MM.1S (cell line): Measurements from ENCODE around the gene FGF14.

ENCODE experiments used
- DNase-seq: peaks from one replicate; pipeline ENCODE4 v3.0.0-alpha.2; 2015
- H2AFZ ChIP-seq: fragments of 300-600 bp; sonication (generic); 2 replicates; pipeline ENCODE4 v1.6.0; 2016; ENCODE audit warnings: antibody characterized with exemption, low read length
- H3F3A ChIP-seq: fragments of 300-600 bp; sonication (generic); 2 replicates; pipeline ENCODE4 v1.6.1; 2016; ENCODE audit warnings: mild to moderate bottlenecking, antibody characterized with exemption, low read length, moderate library complexity, mixed read lengths; ENCODE audit not compliant: insufficient read depth
- H3K27ac ChIP-seq: fragments of 300-600 bp; sonication (generic); 2 replicates; pipeline ENCODE4 v1.5.1; 2016; ENCODE audit warnings: mild to moderate bottlenecking, low read length
- H3K27me3 ChIP-seq: fragments of 300-600 bp; sonication (generic); replicated peaks from 2 replicates; pipeline ENCODE4 v1.6.0; 2016; ENCODE audit warnings: low read length; ENCODE audit not compliant: insufficient read depth
- H3K36me3 ChIP-seq: fragments of 300-600 bp; sonication (generic); replicated peaks from 2 replicates; pipeline ENCODE4 v1.6.1; 2016; ENCODE audit warnings: mild to moderate bottlenecking, low read length, mixed read lengths; ENCODE audit not compliant: insufficient read depth
- H3K4me1 ChIP-seq: fragments of 300-600 bp; sonication (generic); 2 replicates; pipeline ENCODE4 v1.6.1; 2016; ENCODE audit warnings: low read length, mixed read lengths
- H3K4me2 ChIP-seq: fragments of 300-600 bp; sonication (generic); 2 replicates; pipeline ENCODE4 v1.6.0; 2016; ENCODE audit warnings: low read depth, low read length
- H3K4me3 ChIP-seq: fragments of 300-600 bp; sonication (generic); 2 replicates; pipeline ENCODE4 v1.5.1; 2016; ENCODE audit warnings: low read length, mixed read lengths
- H3K79me2 ChIP-seq: fragments of 300-600 bp; sonication (generic); 2 replicates; pipeline ENCODE4 v1.6.1; 2016; ENCODE audit warnings: mixed run types, low read length, mixed read lengths
- H3K9ac ChIP-seq: fragments of 300-600 bp; sonication (generic); 2 replicates; pipeline ENCODE4 v1.6.1; 2016; ENCODE audit warnings: low read length, mixed read lengths
- H3K9me2 ChIP-seq: fragments of 300-600 bp; sonication (generic); replicated peaks from 2 replicates; pipeline ENCODE4 v1.6.1; 2016; ENCODE audit warnings: mild to moderate bottlenecking, low read length, mixed read lengths; ENCODE audit not compliant: insufficient read depth
- H3K9me3 ChIP-seq: fragments of 300-600 bp; sonication (generic); replicated peaks from 2 replicates; pipeline ENCODE4 v1.6.1; 2016; ENCODE audit warnings: mild to moderate bottlenecking, low read length, mixed read lengths; ENCODE audit not compliant: insufficient read depth
- H4K20me1 ChIP-seq: fragments of 300-600 bp; sonication (generic); 2 replicates; pipeline ENCODE4 v1.6.1; 2016; ENCODE audit warnings: mild to moderate bottlenecking, low read length, moderate library complexity, mixed read lengths; ENCODE audit not compliant: insufficient read depth
- EZH2 ChIP-seq: fragments of 300-600 bp; sonication (generic); optimal IDR thresholded peaks from 2 replicates; pipeline ENCODE3; 2017; ENCODE audit warnings: low read depth, mild to moderate bottlenecking, antibody characterized with exemption, low read length, mixed read lengths
- EZH2phosphoT487 ChIP-seq: fragments of 300-600 bp; sonication (generic); IDR thresholded peaks from 2 replicates; pipeline ENCODE4 v1.6.1; 2018; ENCODE audit warnings: antibody characterized with exemption, low read length
- TF ChIP-seq, protein P1 (sequence below): fragments of 300-600 bp; sonication (generic); IDR thresholded peaks from 2 replicates; pipeline ENCODE4 v1.5.1; 2016; ENCODE audit warnings: antibody characterized with exemption, low read length, mixed read lengths

The FGF14 gene

DNA sequence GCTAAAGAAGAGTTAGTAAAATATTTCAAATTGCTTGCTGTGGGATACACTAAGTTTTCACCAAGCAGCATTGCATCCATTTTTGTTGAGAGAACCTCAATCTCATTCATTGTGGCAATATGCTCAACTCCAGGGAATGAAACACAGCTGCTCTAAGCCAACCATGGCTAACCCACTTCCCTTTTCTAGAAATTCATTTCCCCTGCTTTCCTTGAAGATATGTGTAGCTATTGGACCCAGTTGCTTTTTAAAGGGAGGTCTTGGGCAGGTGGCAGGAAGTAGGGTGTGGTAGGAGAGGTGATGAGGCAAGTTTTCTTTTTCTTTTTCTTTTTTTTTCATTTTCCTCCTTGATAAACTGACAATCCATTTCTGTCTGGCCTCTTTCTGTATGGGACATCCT, 452.2 kb downstream of the FGF14 start:
- H3K4me3 ChIP-seq = no peak overlapping the region
- TF ChIP-seq, protein P1, sequence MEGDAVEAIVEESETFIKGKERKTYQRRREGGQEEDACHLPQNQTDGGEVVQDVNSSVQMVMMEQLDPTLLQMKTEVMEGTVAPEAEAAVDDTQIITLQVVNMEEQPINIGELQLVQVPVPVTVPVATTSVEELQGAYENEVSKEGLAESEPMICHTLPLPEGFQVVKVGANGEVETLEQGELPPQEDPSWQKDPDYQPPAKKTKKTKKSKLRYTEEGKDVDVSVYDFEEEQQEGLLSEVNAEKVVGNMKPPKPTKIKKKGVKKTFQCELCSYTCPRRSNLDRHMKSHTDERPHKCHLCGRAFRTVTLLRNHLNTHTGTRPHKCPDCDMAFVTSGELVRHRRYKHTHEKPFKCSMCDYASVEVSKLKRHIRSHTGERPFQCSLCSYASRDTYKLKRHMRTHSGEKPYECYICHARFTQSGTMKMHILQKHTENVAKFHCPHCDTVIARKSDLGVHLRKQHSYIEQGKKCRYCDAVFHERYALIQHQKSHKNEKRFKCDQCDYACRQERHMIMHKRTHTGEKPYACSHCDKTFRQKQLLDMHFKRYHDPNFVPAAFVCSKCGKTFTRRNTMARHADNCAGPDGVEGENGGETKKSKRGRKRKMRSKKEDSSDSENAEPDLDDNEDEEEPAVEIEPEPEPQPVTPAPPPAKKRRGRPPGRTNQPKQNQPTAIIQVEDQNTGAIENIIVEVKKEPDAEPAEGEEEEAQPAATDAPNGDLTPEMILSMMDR = no peak
- TF ChIP-seq EZH2phosphoT487 (no peak), EZH2 (no peak)
- H3K9me2 ChIP-seq = no peaks in the 10 kb centered on the region
- no peaks in the 10 kb centered on the region for H4K20me1 ChIP-seq
- no peak overlapping the region for H3K4me2 ChIP-seq
- no peak overlapping the region for H3K9ac ChIP-seq
- no peaks in the 10 kb centered on the region for H3K36me3 ChIP-seq
- H3K4me1 ChIP-seq = 0 out of 2 replicates have a peak, but pooled peaks cover 3% of the 10 kb centered on the region
- DNase-seq = no peak
- H3K79me2 ChIP-seq = no peaks in the 10 kb centered on the region
- H3F3A ChIP-seq = no peaks in the 10 kb centered on the region
- H2AFZ ChIP-seq = no peak overlapping the region
- no peak overlapping the region for H3K27ac ChIP-seq
- H3K27me3 ChIP-seq = no peaks in the 10 kb centered on the region
- H3K9me3 ChIP-seq = no peaks in the 10 kb centered on the region

DNA sequence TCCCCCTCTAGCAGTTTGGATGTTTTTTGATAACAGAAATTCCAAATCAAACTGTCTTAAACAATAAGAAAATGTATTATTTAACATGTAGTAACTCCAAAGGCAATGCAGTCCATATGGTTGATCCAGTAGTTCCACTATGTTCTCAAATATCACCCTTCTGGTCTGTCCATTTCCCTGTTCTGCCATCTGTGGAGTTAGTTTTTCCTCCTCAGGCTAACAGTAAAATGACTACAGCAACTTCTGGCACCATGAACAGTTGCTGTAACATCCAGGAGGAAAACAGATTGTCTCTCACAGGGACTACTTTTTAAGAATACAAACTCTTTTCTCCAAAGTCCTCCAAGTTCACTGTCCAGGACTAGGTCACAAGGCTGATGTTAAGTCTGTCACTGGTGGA, 455.4 kb downstream of the FGF14 start:
- H3F3A ChIP-seq = no peaks in the 10 kb centered on the region
- H3K9me3 ChIP-seq = no peaks in the 10 kb centered on the region
- H3K9ac ChIP-seq = no peak overlapping the region
- no peak for TF ChIP-seq EZH2phosphoT487
- no peaks in the 10 kb centered on the region for H3K79me2 ChIP-seq
- no peak overlapping the region for H3K27ac ChIP-seq
- H2AFZ ChIP-seq = no peak overlapping the region
- no peak overlapping the region for H3K4me2 ChIP-seq
- 0 out of 2 replicates have a peak, but pooled peaks cover 3% of the 10 kb centered on the region for H3K4me1 ChIP-seq
- no peaks in the 10 kb centered on the region for H3K27me3 ChIP-seq
- no peaks in the 10 kb centered on the region for H3K9me2 ChIP-seq
- no peaks in the 10 kb centered on the region for H4K20me1 ChIP-seq
- no peak overlapping the region for H3K4me3 ChIP-seq
- DNase-seq = no peak
- no peaks in the 10 kb centered on the region for H3K36me3 ChIP-seq

DNA sequence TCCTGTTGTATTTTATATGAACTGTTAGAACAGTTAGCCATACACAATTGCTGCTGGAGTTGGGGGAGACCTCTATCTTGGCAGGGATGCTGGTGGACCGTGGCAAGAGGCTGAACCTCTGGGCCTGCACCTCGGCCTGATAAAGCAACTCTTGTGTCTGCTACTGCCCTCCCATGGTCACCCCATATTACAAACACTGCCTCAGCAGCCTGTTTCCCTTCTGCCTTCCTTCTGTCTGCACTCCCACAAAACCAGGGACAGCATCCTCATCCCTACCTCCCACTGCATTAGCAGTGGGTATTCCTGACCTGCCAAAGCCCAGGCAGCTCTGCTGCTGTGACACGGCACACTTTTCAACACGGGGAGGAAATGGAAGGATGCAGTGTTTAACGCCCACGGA, 456.4 kb downstream of the FGF14 start:
- H3K79me2 ChIP-seq = no peaks in the 10 kb centered on the region
- no peak overlapping the region for H3K4me3 ChIP-seq
- no peak overlapping the region for H2AFZ ChIP-seq
- H3K9ac ChIP-seq = no peak overlapping the region
- no peaks in the 10 kb centered on the region for H3K9me2 ChIP-seq
- H3F3A ChIP-seq = no peaks in the 10 kb centered on the region
- no peaks in the 10 kb centered on the region for H3K9me3 ChIP-seq
- H3K27ac ChIP-seq = no peak overlapping the region
- TF ChIP-seq, protein P1 = no peak
- no peak for TF ChIP-seq EZH2
- TF ChIP-seq EZH2phosphoT487 = no peak
- 0 out of 2 replicates have a peak, but pooled peaks cover 3% of the 10 kb centered on the region for H3K4me1 ChIP-seq
- H3K36me3 ChIP-seq = no peaks in the 10 kb centered on the region
- no peaks in the 10 kb centered on the region for H4K20me1 ChIP-seq
- DNase-seq = no peak
- H3K4me2 ChIP-seq = no peak overlapping the region
- H3K27me3 ChIP-seq = no peaks in the 10 kb centered on the region

DNA sequence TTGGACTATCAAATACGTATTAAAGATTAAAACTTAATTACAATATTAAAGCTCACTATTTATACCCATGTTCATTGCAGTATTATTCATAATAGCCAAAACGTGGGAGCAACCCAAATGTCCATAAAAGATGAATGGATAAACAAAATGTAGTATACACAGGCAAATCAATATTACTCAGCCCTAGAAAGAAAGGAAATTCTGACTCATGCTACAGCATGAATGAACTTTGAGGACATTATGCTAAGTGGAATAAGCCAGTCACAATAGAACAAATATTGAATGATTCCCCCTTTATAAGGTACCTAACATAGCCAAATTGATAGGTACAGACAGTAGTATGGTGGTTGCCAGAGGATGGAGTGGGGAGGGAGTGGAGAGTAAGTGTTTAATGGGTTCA, 457.3 kb downstream of the FGF14 start:
- Histone ChIP-seq H3K36me3 (no peaks in the 10 kb centered on the region), H3F3A (no peaks in the 10 kb centered on the region), H3K27ac (no peak overlapping the region), H3K4me2 (no peak overlapping the region), H2AFZ (no peak overlapping the region), H4K20me1 (no peaks in the 10 kb centered on the region), H3K27me3 (no peaks in the 10 kb centered on the region), H3K4me1 (no peaks in the 10 kb centered on the region), H3K9me2 (no peaks in the 10 kb centered on the region), H3K79me2 (no peaks in the 10 kb centered on the region), H3K9me3 (no peaks in the 10 kb centered on the region), H3K4me3 (no peak overlapping the region), H3K9ac (no peak overlapping the region)
- TF ChIP-seq, protein P1 = no peak
- TF ChIP-seq EZH2phosphoT487 = no peak
- no peak for TF ChIP-seq EZH2
- no peak for DNase-seq
